ENCODE data around the gene TMEM95.
A peak's percentile ranks its signal among the peaks of the same experiment; 100 is the strongest.

The TMEM95 gene

DNA sequence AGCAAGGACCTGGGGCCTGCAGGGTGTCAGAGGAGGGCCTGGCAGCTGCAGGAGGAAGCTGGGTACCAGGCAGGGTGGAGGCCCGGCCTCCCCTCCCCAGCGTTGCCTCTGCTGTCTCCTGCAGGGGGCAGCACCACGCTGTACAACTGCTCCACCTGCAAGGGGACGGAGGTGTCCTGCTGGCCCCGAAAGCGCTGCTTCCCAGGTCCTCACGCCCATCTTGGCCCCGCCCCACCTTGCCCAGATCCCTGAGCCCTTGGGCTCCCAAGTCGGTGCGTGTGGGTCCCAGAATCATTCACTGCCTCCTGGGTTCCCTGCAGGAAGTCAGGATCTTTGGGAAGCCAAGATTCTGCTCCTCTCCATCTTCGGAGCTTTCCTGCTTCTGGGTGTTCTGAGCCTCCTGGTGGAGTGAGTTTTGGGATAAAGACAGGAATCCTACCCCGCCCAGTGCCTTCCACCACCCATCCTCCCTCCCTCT lies 1.2 kb downstream of the TMEM95 start (continued):
- TF ChIP-seq, protein P1, sequence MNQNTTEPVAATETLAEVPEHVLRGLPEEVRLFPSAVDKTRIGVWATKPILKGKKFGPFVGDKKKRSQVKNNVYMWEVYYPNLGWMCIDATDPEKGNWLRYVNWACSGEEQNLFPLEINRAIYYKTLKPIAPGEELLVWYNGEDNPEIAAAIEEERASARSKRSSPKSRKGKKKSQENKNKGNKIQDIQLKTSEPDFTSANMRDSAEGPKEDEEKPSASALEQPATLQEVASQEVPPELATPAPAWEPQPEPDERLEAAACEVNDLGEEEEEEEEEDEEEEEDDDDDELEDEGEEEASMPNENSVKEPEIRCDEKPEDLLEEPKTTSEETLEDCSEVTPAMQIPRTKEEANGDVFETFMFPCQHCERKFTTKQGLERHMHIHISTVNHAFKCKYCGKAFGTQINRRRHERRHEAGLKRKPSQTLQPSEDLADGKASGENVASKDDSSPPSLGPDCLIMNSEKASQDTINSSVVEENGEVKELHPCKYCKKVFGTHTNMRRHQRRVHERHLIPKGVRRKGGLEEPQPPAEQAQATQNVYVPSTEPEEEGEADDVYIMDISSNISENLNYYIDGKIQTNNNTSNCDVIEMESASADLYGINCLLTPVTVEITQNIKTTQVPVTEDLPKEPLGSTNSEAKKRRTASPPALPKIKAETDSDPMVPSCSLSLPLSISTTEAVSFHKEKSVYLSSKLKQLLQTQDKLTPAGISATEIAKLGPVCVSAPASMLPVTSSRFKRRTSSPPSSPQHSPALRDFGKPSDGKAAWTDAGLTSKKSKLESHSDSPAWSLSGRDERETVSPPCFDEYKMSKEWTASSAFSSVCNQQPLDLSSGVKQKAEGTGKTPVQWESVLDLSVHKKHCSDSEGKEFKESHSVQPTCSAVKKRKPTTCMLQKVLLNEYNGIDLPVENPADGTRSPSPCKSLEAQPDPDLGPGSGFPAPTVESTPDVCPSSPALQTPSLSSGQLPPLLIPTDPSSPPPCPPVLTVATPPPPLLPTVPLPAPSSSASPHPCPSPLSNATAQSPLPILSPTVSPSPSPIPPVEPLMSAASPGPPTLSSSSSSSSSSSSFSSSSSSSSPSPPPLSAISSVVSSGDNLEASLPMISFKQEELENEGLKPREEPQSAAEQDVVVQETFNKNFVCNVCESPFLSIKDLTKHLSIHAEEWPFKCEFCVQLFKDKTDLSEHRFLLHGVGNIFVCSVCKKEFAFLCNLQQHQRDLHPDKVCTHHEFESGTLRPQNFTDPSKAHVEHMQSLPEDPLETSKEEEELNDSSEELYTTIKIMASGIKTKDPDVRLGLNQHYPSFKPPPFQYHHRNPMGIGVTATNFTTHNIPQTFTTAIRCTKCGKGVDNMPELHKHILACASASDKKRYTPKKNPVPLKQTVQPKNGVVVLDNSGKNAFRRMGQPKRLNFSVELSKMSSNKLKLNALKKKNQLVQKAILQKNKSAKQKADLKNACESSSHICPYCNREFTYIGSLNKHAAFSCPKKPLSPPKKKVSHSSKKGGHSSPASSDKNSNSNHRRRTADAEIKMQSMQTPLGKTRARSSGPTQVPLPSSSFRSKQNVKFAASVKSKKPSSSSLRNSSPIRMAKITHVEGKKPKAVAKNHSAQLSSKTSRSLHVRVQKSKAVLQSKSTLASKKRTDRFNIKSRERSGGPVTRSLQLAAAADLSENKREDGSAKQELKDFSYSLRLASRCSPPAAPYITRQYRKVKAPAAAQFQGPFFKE (tag by site-specific recombination; IDR thresholded peaks at IDR 0.05; ENCODE audit: borderline replicate concordance) = no peak
- no peak for TF ChIP-seq GLI4 (tag by site-specific recombination; IDR thresholded peaks at IDR 0.05)
- TF ChIP-seq ZSCAN23 (tag by site-specific recombination; IDR thresholded peaks at IDR 0.05) = no peak
- TF ChIP-seq, protein P2, sequence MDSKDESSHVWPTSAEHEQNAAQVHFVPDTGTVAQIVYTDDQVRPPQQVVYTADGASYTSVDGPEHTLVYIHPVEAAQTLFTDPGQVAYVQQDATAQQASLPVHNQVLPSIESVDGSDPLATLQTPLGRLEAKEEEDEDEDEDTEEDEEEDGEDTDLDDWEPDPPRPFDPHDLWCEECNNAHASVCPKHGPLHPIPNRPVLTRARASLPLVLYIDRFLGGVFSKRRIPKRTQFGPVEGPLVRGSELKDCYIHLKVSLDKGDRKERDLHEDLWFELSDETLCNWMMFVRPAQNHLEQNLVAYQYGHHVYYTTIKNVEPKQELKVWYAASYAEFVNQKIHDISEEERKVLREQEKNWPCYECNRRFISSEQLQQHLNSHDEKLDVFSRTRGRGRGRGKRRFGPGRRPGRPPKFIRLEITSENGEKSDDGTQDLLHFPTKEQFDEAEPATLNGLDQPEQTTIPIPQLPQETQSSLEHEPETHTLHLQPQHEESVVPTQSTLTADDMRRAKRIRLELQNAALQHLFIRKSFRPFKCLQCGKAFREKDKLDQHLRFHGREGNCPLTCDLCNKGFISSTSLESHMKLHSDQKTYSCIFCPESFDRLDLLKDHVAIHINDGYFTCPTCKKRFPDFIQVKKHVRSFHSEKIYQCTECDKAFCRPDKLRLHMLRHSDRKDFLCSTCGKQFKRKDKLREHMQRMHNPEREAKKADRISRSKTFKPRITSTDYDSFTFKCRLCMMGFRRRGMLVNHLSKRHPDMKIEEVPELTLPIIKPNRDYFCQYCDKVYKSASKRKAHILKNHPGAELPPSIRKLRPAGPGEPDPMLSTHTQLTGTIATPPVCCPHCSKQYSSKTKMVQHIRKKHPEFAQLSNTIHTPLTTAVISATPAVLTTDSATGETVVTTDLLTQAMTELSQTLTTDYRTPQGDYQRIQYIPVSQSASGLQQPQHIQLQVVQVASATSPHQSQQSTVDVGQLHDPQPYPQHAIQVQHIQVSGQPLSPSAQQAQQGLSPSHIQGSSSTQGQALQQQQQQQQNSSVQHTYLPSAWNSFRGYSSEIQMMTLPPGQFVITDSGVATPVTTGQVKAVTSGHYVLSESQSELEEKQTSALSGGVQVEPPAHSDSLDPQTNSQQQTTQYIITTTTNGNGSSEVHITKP (tag by site-specific recombination; IDR thresholded peaks at IDR 0.05) = peak; percentile 14; the same call in 1 of the 2 replicates
- TF ChIP-seq ZNF140 (tag by site-specific recombination; IDR thresholded peaks at IDR 0.05) = no peak
- TF ChIP-seq, protein P3, sequence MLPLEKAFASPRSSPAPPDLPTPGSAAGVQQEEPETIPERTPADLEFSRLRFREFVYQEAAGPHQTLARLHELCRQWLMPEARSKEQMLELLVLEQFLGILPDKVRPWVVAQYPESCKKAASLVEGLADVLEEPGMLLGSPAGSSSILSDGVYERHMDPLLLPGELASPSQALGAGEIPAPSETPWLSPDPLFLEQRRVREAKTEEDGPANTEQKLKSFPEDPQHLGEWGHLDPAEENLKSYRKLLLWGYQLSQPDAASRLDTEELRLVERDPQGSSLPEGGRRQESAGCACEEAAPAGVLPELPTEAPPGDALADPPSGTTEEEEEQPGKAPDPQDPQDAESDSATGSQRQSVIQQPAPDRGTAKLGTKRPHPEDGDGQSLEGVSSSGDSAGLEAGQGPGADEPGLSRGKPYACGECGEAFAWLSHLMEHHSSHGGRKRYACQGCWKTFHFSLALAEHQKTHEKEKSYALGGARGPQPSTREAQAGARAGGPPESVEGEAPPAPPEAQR (tag by site-specific recombination; IDR thresholded peaks at IDR 0.05) = no peak
- no peak for TF ChIP-seq ZNF184 (tag by site-specific recombination; IDR thresholded peaks at IDR 0.05)
- TF ChIP-seq ZNF274 (IDR thresholded peaks at IDR 0.05; ENCODE audit: low read length) = no peak
- no peak for TF ChIP-seq ZNF274 (tag by site-specific recombination; IDR thresholded peaks at IDR 0.05; ENCODE audit: borderline replicate concordance)
- no peak for TF ChIP-seq ZBTB7A (tag by site-specific recombination; IDR thresholded peaks at IDR 0.05; ENCODE audit: low read depth)
- no peak for TF ChIP-seq ZNF202 (tag by site-specific recombination; IDR thresholded peaks at IDR 0.05; ENCODE audit: borderline replicate concordance)
- peak; percentile 68 for TF ChIP-seq ZBTB17 (tag by site-specific recombination; IDR thresholded peaks at IDR 0.05)
- TF ChIP-seq, protein P4, sequence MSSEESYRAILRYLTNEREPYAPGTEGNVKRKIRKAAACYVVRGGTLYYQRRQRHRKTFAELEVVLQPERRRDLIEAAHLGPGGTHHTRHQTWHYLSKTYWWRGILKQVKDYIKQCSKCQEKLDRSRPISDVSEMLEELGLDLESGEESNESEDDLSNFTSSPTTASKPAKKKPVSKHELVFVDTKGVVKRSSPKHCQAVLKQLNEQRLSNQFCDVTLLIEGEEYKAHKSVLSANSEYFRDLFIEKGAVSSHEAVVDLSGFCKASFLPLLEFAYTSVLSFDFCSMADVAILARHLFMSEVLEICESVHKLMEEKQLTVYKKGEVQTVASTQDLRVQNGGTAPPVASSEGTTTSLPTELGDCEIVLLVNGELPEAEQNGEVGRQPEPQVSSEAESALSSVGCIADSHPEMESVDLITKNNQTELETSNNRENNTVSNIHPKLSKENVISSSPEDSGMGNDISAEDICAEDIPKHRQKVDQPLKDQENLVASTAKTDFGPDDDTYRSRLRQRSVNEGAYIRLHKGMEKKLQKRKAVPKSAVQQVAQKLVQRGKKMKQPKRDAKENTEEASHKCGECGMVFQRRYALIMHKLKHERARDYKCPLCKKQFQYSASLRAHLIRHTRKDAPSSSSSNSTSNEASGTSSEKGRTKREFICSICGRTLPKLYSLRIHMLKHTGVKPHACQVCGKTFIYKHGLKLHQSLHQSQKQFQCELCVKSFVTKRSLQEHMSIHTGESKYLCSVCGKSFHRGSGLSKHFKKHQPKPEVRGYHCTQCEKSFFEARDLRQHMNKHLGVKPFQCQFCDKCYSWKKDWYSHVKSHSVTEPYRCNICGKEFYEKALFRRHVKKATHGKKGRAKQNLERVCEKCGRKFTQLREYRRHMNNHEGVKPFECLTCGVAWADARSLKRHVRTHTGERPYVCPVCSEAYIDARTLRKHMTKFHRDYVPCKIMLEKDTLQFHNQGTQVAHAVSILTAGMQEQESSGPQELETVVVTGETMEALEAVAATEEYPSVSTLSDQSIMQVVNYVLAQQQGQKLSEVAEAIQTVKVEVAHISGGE (tag by site-specific recombination; conservative IDR thresholded peaks at IDR 0.05; ENCODE audit: low read depth) = no peak
- peak; percentile 77; the same call in 1 of the 2 replicates for TF ChIP-seq ZSCAN30 (tag by site-specific recombination; IDR thresholded peaks at IDR 0.05)
- TF ChIP-seq ZBTB8A (tag by site-specific recombination; IDR thresholded peaks at IDR 0.05) = peak; percentile 67; the same call in 1 of the 2 replicates
- no peak for TF ChIP-seq YY2 (tag by site-specific recombination; IDR thresholded peaks at IDR 0.05)
- TF ChIP-seq ZNF544 (tag by site-specific recombination; IDR thresholded peaks at IDR 0.05) = no peak
- no peak for TF ChIP-seq ZNF433 (tag by site-specific recombination; IDR thresholded peaks at IDR 0.05; ENCODE audit: low read depth)
- no peak for TF ChIP-seq ZNF16 (tag by site-specific recombination; IDR thresholded peaks at IDR 0.05; ENCODE audit: low read depth)
- TF ChIP-seq ZNF768 (tag by site-specific recombination; IDR thresholded peaks at IDR 0.05) = no peak
- 0 out of 2 replicates have a peak, but pooled peaks have one; percentile 17 for TF ChIP-seq KLF10 (tag by site-specific recombination; IDR thresholded peaks at IDR 0.05)
- peak; percentile 55; the same call in 1 of the 2 replicates for TF ChIP-seq ZNF501 (tag by site-specific recombination; IDR thresholded peaks at IDR 0.05)
- TF ChIP-seq ZNF394 (tag by site-specific recombination; IDR thresholded peaks at IDR 0.05; ENCODE audit: borderline replicate concordance) = peak; percentile 35; the same call in 1 of the 2 replicates
